B cell (primary cell): ENCODE data around the gene DUS2. TPM values are rescaled to one million over a fixed set of nuclear protein-coding genes. Genes with fewer than 3 reads are reported as not detected.
A peak's percentile ranks its signal among the peaks of the same experiment; 100 is the strongest.

ENCODE experiments used
- ATAC-seq: fragments of 200-7000 bp; cut with Tn5 transposase; one replicate; pipeline ENCODE4 v1.10.0; 2021; ENCODE audit warnings: low read depth, mild to moderate bottlenecking, moderate number of reproducible peaks, moderate library complexity
- CTCF ChIA-PET: fragments of 350-600 bp; sonication (Branson Sonifier 250); formaldehyde crosslinking; loops from one replicate; lab custom pipeline; 2021; ENCODE audit warnings: antibody characterized with exemption, inconsistent platforms; lab: Charles Lee
- POLR2A ChIA-PET: fragments of 350-600 bp; sonication (Branson Sonifier 250); formaldehyde crosslinking; loops from one replicate; lab custom pipeline; 2021; ENCODE audit warnings: antibody characterized with exemption; lab: Charles Lee
- DNase-seq: peaks from one replicate; pipeline ENCODE4 v3.0.0; 2013
- H2AFZ ChIP-seq: 2 replicates; pipeline ENCODE4 v1.6.1; 2012; ENCODE audit warnings: mild to moderate bottlenecking, low read depth, low read length; ENCODE audit not compliant: insufficient read depth, poor library complexity, severe bottlenecking
- H3K27ac ChIP-seq, 2 donors: 1 replicate in 1 of 2; 2 replicates in 1 of 2; pipeline ENCODE4 v1.5.1; 2012 to 2013; ENCODE audit warnings: low read length in 2 of 2, mild to moderate bottlenecking in 2 of 2, moderate library complexity in 1 of 2
- H3K27me3 ChIP-seq, 4 experiments: fragments of 200-600 bp in 1 of 4; sonication (generic) in 1 of 4; replicated peaks in 1 of 4; 1 replicate in 2 of 4; 2 replicates in 2 of 4; pipeline versions ENCODE4 v1.6.1 to v1.7.0; 2013 to 2016; ENCODE audit warnings: low read length in 3 of 4, mild to moderate bottlenecking in 2 of 4, mixed read lengths in 1 of 4, moderate library complexity in 1 of 4; ENCODE audit not compliant: insufficient read depth in 4 of 4, control insufficient read depth in 3 of 4; ENCODE audit errors: control extremely low read depth in 1 of 4
- H3K36me3 ChIP-seq, 2 experiments: replicated peaks in 1 of 2; 1 replicate in 1 of 2; 2 replicates in 1 of 2; pipeline versions ENCODE4 v1.6.1 to v1.7.1; 2013; ENCODE audit warnings: low read length in 1 of 2; ENCODE audit not compliant: insufficient read depth in 2 of 2, control insufficient read depth in 1 of 2; ENCODE audit errors: control extremely low read depth in 1 of 2, extremely low read depth in 1 of 2
- H3K4me1 ChIP-seq, 2 donors: fragments of 200-600 bp in 1 of 2; sonication (generic) in 1 of 2; 1 replicate in 1 of 2; 2 replicates in 1 of 2; pipeline versions ENCODE4 v1.5.1 to v1.6.1; 2013 to 2017; ENCODE audit warnings: low read length in 2 of 2; ENCODE audit not compliant: control insufficient read depth in 2 of 2, insufficient read depth in 2 of 2
- H3K4me2 ChIP-seq: replicated peaks from 2 replicates; pipeline ENCODE3; 2012; ENCODE audit warnings: mild to moderate bottlenecking, low read depth, low read length; ENCODE audit not compliant: poor library complexity, severe bottlenecking
- H3K4me3 ChIP-seq, 5 experiments: fragments of 200-600 bp in 1 of 5; sonication (generic) in 1 of 5; 1 replicate in 3 of 5; 2 replicates in 2 of 5; pipeline versions ENCODE4 v1.5.1 to v1.7.0; 2011 to 2016; ENCODE audit warnings: low read length in 4 of 5, mild to moderate bottlenecking in 4 of 5, low read depth in 2 of 5, control low read depth in 1 of 5, moderate library complexity in 1 of 5; ENCODE audit not compliant: insufficient read depth in 1 of 5; ENCODE audit errors: control extremely low read depth in 1 of 5, extremely low read depth in 1 of 5
- H3K79me2 ChIP-seq: fragments of 200-600 bp; sonication (generic); one replicate; pipeline ENCODE4 v1.6.0; 2016; ENCODE audit warnings: low read length; ENCODE audit not compliant: control insufficient read depth, insufficient read depth
- H3K9ac ChIP-seq: fragments of 200-600 bp; sonication (generic); 2 replicates; pipeline ENCODE4 v1.6.1; 2017; ENCODE audit warnings: mild to moderate bottlenecking, low read length, moderate library complexity
- H3K9me3 ChIP-seq, 3 donors: one replicate each; pipeline versions ENCODE4 v1.6.1 to v1.7.1; 2013; ENCODE audit warnings: low read length in 2 of 3; ENCODE audit not compliant: control insufficient read depth in 2 of 3, insufficient read depth in 1 of 3; ENCODE audit errors: control extremely low read depth in 1 of 3
- H4K20me1 ChIP-seq: 2 replicates; pipeline ENCODE4 v1.6.0; 2012; ENCODE audit warnings: mild to moderate bottlenecking, low read length; ENCODE audit not compliant: insufficient read depth, control insufficient read depth, poor library complexity, severe bottlenecking
- H3K27ac Mint-ChIP-seq: one replicate; pipeline ENCODE4 v1.8.0; 2021; ENCODE audit warnings: mixed read lengths
- H3K27me3 Mint-ChIP-seq: one replicate; pipeline ENCODE4 v1.8.0; 2021; ENCODE audit warnings: mixed read lengths
- H3K4me1 Mint-ChIP-seq: one replicate; pipeline ENCODE4 v1.8.0; 2021; ENCODE audit warnings: mixed read lengths
- H3K4me3 Mint-ChIP-seq: one replicate; pipeline ENCODE4 v1.8.0; 2021; ENCODE audit warnings: mixed read lengths
- H3K9me3 Mint-ChIP-seq: one replicate; pipeline ENCODE4 v1.8.0; 2022; ENCODE audit warnings: mixed read lengths; ENCODE audit not compliant: insufficient read depth
- CTCF ChIP-seq: fragments of 200-600 bp; IDR thresholded peaks from one replicate; pipeline ENCODE4 v1.8.0; 2022; ENCODE audit warnings: antibody characterized with exemption, mild to moderate bottlenecking
- EZH2 ChIP-seq: IDR thresholded peaks from 2 replicates; pipeline ENCODE4 v1.6.1; 2012; ENCODE audit warnings: borderline replicate concordance, low read depth, mild to moderate bottlenecking, moderate library complexity, low read length; ENCODE audit not compliant: insufficient read depth, poor library complexity, severe bottlenecking
- WGBS: methylation state at CpG from one replicate; pipeline ENCODE4 v1.1.5; 2013; ENCODE audit warnings: missing lambda C conversion rate; ENCODE audit not compliant: insufficient coverage; 5-methylcytosine and 5-hydroxymethylcytosine counted together
- intact Hi-C: fragments of 100-400 bp; cut with micrococcal nuclease; formaldehyde crosslinking; loops from one replicate; pipeline ENCODE4 v1.10.0; 2022
- polyA plus RNA-seq: library from polyadenylated mRNA; depleted of rRNA; stranded (reverse); fragments of >200 nt; gene quantifications from 2 replicates; pipeline ENCODE4 v1.2.3, GENCODE V29; 2012
- total RNA-seq, 2 donors: library from RNA; stranded (reverse); fragments of 120-200 nt in 1 of 2; gene quantifications; 1 replicate in 1 of 2; 2 replicates in 1 of 2; pipeline versions ENCODE4 v1.2.3 to v1.2.4, GENCODE V29; 2013 to 2022

The DUS2 gene
- total and polyA plus RNA-seq, 2 donors (not counting 1 experiment from before 2014, with no cell fraction given): 61.1 to 93.0 TPM

- Histone ChIP-seq H3K79me2 (peaks cover 39% of the 10 kb centered on the region), H3K4me2 (peak overlapping the region; percentile 88), H3K27ac (peak overlapping the region; percentile 5 to 81), H2AFZ (no peak overlapping the region), H3K27me3 (no peaks in the 10 kb centered on the region), H3K36me3 (peaks cover 0 to 26% of the 10 kb centered on the region in 2 experiments), H3K4me3 (no peak overlapping the region), H3K9ac (no peak overlapping the region), H4K20me1 (peaks cover 17% of the 10 kb centered on the region), H3K4me1 (peaks cover 71 to 77% of the 10 kb centered on the region in 2 donors), H3K9me3 (no peaks in the 10 kb centered on the region)
- CTCF ChIA-PET: interaction anchor here (0.7 to 11.1 kb wide), 6 partner anchors 12 to 266 kb away, joined by 3 to 242 read pairs (median 13); no protein-coding TSS in a partner anchor
- H3K4me3 Mint-ChIP-seq: peak overlapping the region; percentile 86
- peak overlapping the region; percentile 96 for H3K27ac Mint-ChIP-seq
- H3K9me3 Mint-ChIP-seq: no peaks in the 10 kb centered on the region
- DNase-seq (no peak), ATAC-seq (no peak)
- POLR2A ChIA-PET: interaction anchor here (1.1 to 5.0 kb wide), 3 partner anchors 8 to 552 kb away, joined by 3 to 82 read pairs (median 52); no protein-coding TSS in a partner anchor
- intact Hi-C loops: loop anchor here (10.0 kb wide), 1 partner anchor 538 kb away; no protein-coding TSS in a partner anchor
- no peaks in the 10 kb centered on the region for H3K27me3 Mint-ChIP-seq
- TF ChIP-seq EZH2: no peak
- TF ChIP-seq CTCF: no peak
- peaks cover 74% of the 10 kb centered on the region for H3K4me1 Mint-ChIP-seq
- WGBS: 40% methylated on average over 1 of the region's 2 CpGs
These were observed 59.6 kb downstream of the DUS2 start for GRCh38 chr16:68082629-68083238.

- H3K27ac ChIP-seq: peak overlapping the region; percentile 81 to 93
- no peaks in the 10 kb centered on the region for H3K9me3 ChIP-seq
- 95% methylated on average over 4 of the region's 4 CpGs for WGBS
- ATAC-seq (no peak), DNase-seq (no peak)
- Mint-ChIP-seq H3K4me3 (peak overlapping the region; percentile 86), H3K9me3 (no peaks in the 10 kb centered on the region), H3K27me3 (no peaks in the 10 kb centered on the region), H3K4me1 (peaks cover 73% of the 10 kb centered on the region), H3K27ac (peak overlapping the region; percentile 96)
- no peak overlapping the region for H3K9ac ChIP-seq
- CTCF ChIA-PET: interaction anchor here (0.5 to 11.1 kb wide), 10 partner anchors 11 to 1129 kb away, joined by 3 to 242 read pairs (median 4); no protein-coding TSS in a partner anchor
- peaks cover 0 to 20% of the 10 kb centered on the region in 2 experiments for H3K36me3 ChIP-seq
- peak overlapping the region; percentile 88 for H3K4me2 ChIP-seq
- TF ChIP-seq EZH2 (no peak), CTCF (no peak)
- H2AFZ ChIP-seq: no peak overlapping the region
- intact Hi-C loops: loop anchor here (10.0 kb wide), 1 partner anchor 539 kb away; no protein-coding TSS in a partner anchor
- peaks cover 39% of the 10 kb centered on the region for H3K79me2 ChIP-seq
- H3K4me3 ChIP-seq: no peak overlapping the region
- H3K27me3 ChIP-seq: no peaks in the 10 kb centered on the region
- H3K4me1 ChIP-seq: peaks cover 69 to 75% of the 10 kb centered on the region in 2 donors
- peaks cover 11% of the 10 kb centered on the region for H4K20me1 ChIP-seq
- POLR2A ChIA-PET: interaction anchor here (0.9 to 5.0 kb wide), 6 partner anchors 8 to 553 kb away, joined by 3 to 82 read pairs (median 5); no protein-coding TSS in a partner anchor
These were observed 60.2 kb downstream of the DUS2 start for GRCh38 chr16:68083239-68083781.
